Measurements from ENCODE around the gene PCYT1A.

GRCh38 chr3:196287440-196288140 is at the start of gene PCYT1A:
- TF ChIP-seq PAX5 (IDR thresholded peaks at IDR 0.05; ENCODE audit: insufficient read depth, low read length, severe bottlenecking): no peak
- TF ChIP-seq POLR2A (IDR thresholded peaks at IDR 0.05; ENCODE audit: low read depth, low read length): peak; percentile 55
- TF ChIP-seq POLR2AphosphoS5 (IDR thresholded peaks at IDR 0.05; ENCODE audit: low read depth, low read length): 0 out of 2 replicates have a peak, but pooled peaks have one; percentile 43
- TF ChIP-seq TAF1 (IDR thresholded peaks at IDR 0.05; ENCODE audit: low read depth, low read length): peak; percentile 35; the same call in 1 of the 2 replicates
- TF ChIP-seq SPI1 (IDR thresholded peaks at IDR 0.05; ENCODE audit: low read depth, low read length): peak; percentile 51
- TF ChIP-seq POU2F2 (IDR thresholded peaks at IDR 0.05; ENCODE audit: low read depth, low read length): 0 out of 2 replicates have a peak, but pooled peaks have one; percentile 9
